Right ventricle myocardium inferior (tissue), 1 donor: Measurements from ENCODE around the gene USP38. TPM values are rescaled to one million over a fixed set of nuclear protein-coding genes. Genes with fewer than 3 reads are reported as not detected.
A peak's percentile ranks its signal among the peaks of the same experiment; 100 is the strongest.
"Not testable (repeated sequence)": the region's sequence is repeated elsewhere in the genome, so short reads cannot be mapped to it uniquely, and the experiment has no call there.

ENCODE experiments used
- ATAC-seq: fragments of 200-7000 bp; cut with Tn5 transposase; one replicate; pipeline ENCODE4 v1.9.1; 2020; ENCODE audit warnings: mild to moderate bottlenecking, moderate library complexity
- DNase-seq: peaks from one replicate; pipeline ENCODE4 v3.0.0; 2021; ENCODE audit errors: missing footprints
- intact Hi-C: fragments of 100-400 bp; cut with DNase I; formaldehyde crosslinking; loops from one replicate; pipeline ENCODE4 v1.11.0; 2022
- total RNA-seq: library from RNA; stranded (reverse); fragmentation: NEBNext Ultra II Directional; extraction: Animal tissue kit (Norgen Biotek cat#: 25700); gene quantifications from one replicate; pipeline ENCODE4 v1.2.1, GENCODE V29; 2021
- donor health status: DM: no; HTN: yes; CAD: no; lungs with severe emphysema.

The USP38 gene
- total RNA-seq, 1 donor from 2014 or later = 17.6 TPM

- ATAC-seq = no peak
- intact Hi-C loops = no loop called here
- DNase-seq = no peak
Measured at GRCh38 chr4:143253166-143253565, 68.4 kb downstream of the USP38 start.

GRCh38 chr4:143254491-143255226 is 69.9 kb downstream of the USP38 start:
- DNase-seq (no peak), ATAC-seq (no peak)
- intact Hi-C loops = no loop called here

GRCh38 chr4:143256456-143256855 is 71.7 kb downstream of the USP38 start:
- DNase-seq = no peak
- no peak for ATAC-seq
- intact Hi-C loops = no loop called here

GRCh38 chr4:143257356-143257755 is 72.6 kb downstream of the USP38 start:
- ATAC-seq (no peak), DNase-seq (no peak)
- intact Hi-C loops = no loop called here

GRCh38 chr4:143260750-143261149 is 76.0 kb downstream of the USP38 start:
- intact Hi-C loops = no loop called here
- no peak for DNase-seq
- ATAC-seq = no peak

GRCh38 chr4:143262838-143263237 is 78.1 kb downstream of the USP38 start:
- intact Hi-C loops = no loop called here
- DNase-seq (no peak), ATAC-seq (no peak)

- intact Hi-C loops = not testable (repeated sequence)
Measured at GRCh38 chr4:143267690-143268089, 83.0 kb downstream of the USP38 start.

GRCh38 chr4:143270256-143270838 is 85.6 kb downstream of the USP38 start:
- intact Hi-C loops = loop anchor here (10.0 kb wide), 1 partner anchor 46 kb away; no protein-coding TSS in a partner anchor
- DNase-seq (no peak), ATAC-seq (peak; percentile 77)

More at GRCh38 chr4:143267690-143268089, 83.0 kb downstream of the USP38 start:
- not testable (repeated sequence) for ATAC-seq, DNase-seq

Other genes with a start within 250 kb of the USP38 start
- 77.4 TPM for gene GAB1, start 152.0 kb downstream of the USP38 start, total RNA-seq